Progenitor cell of endocrine pancreas (in vitro differentiated cells): ENCODE results near the gene GNG8. TPM values are rescaled to one million over a fixed set of nuclear protein-coding genes. Genes with fewer than 3 reads are reported as not detected.

ENCODE experiments used
- DNase-seq: peaks from one replicate; pipeline ENCODE4 v3.0.0; 2021; ENCODE audit warnings: low spot score; ENCODE audit not compliant: unreplicated experiment
- H3K27ac Mint-ChIP-seq: 2 replicates; pipeline ENCODE4 v1.8.0; 2021; ENCODE audit warnings: mild to moderate bottlenecking, moderate library complexity, mixed read lengths
- H3K27me3 Mint-ChIP-seq: 2 replicates; pipeline ENCODE4 v1.8.0; 2021; ENCODE audit warnings: mixed read lengths
- H3K36me3 Mint-ChIP-seq: 2 replicates; pipeline ENCODE4 v1.8.0; 2022; ENCODE audit warnings: mixed read lengths; ENCODE audit not compliant: insufficient read depth
- H3K4me1 Mint-ChIP-seq: 2 replicates; pipeline ENCODE4 v1.8.0; 2021; ENCODE audit warnings: low read depth, mixed read lengths
- H3K4me3 Mint-ChIP-seq: 2 replicates; pipeline ENCODE4 v1.8.0; 2021; ENCODE audit warnings: low read depth, mild to moderate bottlenecking, moderate library complexity, mixed read lengths
- H3K9me3 Mint-ChIP-seq: 2 replicates; pipeline ENCODE4 v1.8.0; 2021; ENCODE audit warnings: low read depth, mixed read lengths
- CTCF ChIP-seq: fragments of 200-600 bp; sonication (generic); IDR thresholded peaks from one replicate; pipeline ENCODE4 v1.5.0; 2021; ENCODE audit warnings: antibody characterized with exemption, mild to moderate bottlenecking; ENCODE audit not compliant: unreplicated experiment
- total RNA-seq: library from RNA; stranded (reverse); gene quantifications from 2 replicates; pipeline ENCODE4 v1.2.1, GENCODE V29; 2021

Gene GNG8
- total RNA-seq, 1 donor from 2014 or later, result not detected

DNA sequence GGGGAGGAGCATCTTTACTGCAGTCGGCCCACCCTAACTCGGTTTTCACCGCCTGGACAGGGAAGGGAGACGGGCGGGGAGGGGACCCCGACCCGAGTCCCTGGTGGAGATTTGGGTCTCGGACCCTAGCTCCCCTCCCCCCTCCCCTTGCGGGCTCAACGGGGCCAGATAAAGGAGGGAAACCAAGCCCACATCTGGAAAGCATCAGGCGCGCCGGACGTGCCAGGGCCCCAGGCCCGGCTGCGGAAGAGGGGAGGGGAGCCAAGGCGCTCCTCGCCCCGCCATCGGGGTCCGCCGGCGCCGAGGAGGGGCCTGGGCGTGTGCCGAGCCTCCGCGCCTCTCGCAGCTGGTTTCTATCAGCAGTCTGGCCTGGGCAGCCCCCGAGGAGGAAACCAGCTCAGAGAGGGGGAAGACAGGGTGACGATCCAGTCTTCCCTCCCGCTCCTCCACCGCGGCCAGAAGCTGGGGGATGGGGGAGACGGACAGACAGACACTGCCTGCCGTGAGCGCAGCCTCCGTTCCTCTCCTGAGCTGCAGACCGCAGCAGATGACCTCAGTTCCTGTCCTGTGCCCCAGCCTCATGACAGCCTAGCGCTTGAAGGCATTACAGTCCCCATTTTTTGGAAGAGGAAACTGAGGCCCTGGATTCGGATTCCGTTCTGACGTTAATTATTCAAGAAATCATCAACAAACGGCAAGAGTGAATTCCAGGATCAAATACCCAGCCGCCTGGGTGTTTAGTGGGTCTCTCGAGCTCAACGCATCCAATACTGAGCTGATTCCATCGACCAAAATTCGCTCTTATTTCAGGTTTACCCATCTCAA is 3.6 kb upstream of the GNG8 start:
- Mint-ChIP-seq H3K4me3 (peak overlapping the region; percentile 39), H3K27me3 (peaks cover 40% of the 10 kb centered on the region), H3K4me1 (no peaks in the 10 kb centered on the region), H3K9me3 (no peaks in the 10 kb centered on the region), H3K36me3 (no peaks in the 10 kb centered on the region), H3K27ac (no peak overlapping the region)
- no peak for DNase-seq
- no peak for TF ChIP-seq CTCF

DNA sequence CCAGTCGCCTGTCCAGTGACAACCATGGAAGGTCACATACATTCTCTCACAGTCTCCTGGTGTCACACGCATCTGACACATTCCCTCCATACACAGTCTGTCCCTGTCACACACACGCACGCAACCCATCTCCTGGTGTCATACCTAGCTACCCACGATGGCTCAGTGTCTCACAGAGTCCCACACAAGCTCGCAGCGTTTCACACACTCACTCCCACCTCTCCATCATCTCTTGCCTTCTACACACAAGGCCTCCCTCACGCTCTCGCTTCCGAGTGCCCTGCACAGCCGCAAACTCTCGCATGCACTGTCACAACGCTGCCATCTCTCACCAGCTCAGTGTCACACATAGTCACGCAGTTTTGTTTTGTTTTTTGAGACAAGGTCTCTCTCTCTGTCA is 1.2 kb upstream of the GNG8 start:
- peaks cover 50% of the 10 kb centered on the region for H3K27me3 Mint-ChIP-seq
- no peaks in the 10 kb centered on the region for H3K9me3 Mint-ChIP-seq
- H3K36me3 Mint-ChIP-seq, result no peaks in the 10 kb centered on the region
- peaks cover 3% of the 10 kb centered on the region for H3K4me1 Mint-ChIP-seq
- H3K4me3 Mint-ChIP-seq, result no peak overlapping the region
- no peak overlapping the region for H3K27ac Mint-ChIP-seq
- DNase-seq, result no peak
- no peak for TF ChIP-seq CTCF

GRCh38 chr19:46634656-46635218 is 1.3 kb downstream of the GNG8 start:
- Mint-ChIP-seq H3K9me3 (no peaks in the 10 kb centered on the region), H3K4me1 (peaks cover 3% of the 10 kb centered on the region), H3K27me3 (peaks cover 47% of the 10 kb centered on the region), H3K4me3 (no peak overlapping the region), H3K36me3 (no peaks in the 10 kb centered on the region), H3K27ac (no peak overlapping the region)
- TF ChIP-seq CTCF, result no peak
- no peak for DNase-seq

DNA sequence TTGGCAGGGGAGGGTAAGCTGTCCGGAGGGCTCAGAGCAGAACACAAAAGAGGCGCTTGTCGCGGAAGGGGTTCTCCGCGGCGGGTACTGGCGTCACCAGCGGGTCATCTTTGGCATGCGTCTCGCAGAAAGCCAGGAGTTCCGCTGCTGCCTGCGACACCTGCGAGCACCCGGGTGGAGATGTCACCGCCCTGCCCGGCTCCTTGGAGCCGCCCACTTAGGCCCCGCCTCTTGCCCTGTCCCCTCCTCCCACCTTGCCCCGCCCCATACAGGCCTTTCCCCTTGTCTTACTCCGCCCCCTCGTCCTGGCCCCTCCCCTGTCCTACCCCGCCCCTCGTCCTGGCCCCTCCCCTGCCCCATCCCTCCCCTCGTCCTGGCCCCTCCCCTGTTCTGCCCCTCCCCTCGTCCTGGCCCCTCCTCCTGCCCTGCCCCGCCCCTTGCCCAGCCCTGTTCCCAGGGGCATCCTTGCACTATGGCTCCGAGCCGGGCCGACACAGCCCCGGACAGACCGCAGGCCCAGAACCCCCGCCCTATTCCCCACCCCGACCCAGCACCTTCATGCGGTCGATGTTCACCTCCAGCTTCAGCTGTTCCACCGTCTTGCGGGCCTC is 1.9 kb downstream of the GNG8 start:
- Mint-ChIP-seq H3K4me3 (peak overlapping the region; percentile 29), H3K27ac (peak overlapping the region; percentile 74), H3K4me1 (peaks cover 3% of the 10 kb centered on the region), H3K27me3 (peaks cover 45% of the 10 kb centered on the region), H3K9me3 (no peaks in the 10 kb centered on the region), H3K36me3 (no peaks in the 10 kb centered on the region)
- TF ChIP-seq CTCF, result no peak
- DNase-seq, result peak; percentile 64

DNA sequence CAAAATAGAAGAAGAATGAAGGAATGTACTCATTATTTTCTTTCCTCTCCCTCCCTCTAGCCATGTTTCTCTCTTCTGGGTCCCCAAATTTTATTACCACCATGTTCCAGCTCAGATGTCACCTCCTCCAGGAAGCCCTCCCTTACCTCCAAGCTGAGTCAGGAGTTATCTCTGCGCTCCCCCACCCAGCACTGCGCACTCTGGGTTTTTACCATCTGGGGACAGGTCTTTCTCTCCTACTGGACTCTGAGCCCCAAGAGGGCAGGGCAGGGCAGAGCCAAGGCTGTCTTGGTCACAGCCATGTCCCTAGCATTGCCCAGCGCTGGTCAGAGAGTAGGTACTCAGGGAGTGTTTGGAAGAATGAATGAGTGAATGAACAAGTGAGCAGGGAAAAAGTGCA is 2.9 kb downstream of the GNG8 start:
- H3K27ac Mint-ChIP-seq, result no peak overlapping the region
- H3K27me3 Mint-ChIP-seq, result peaks cover 45% of the 10 kb centered on the region
- H3K36me3 Mint-ChIP-seq, result no peaks in the 10 kb centered on the region
- H3K9me3 Mint-ChIP-seq, result no peaks in the 10 kb centered on the region
- DNase-seq, result no peak
- TF ChIP-seq CTCF, result no peak
- peaks cover 3% of the 10 kb centered on the region for H3K4me1 Mint-ChIP-seq
- H3K4me3 Mint-ChIP-seq, result no peak overlapping the region
